K562 (cell line): ENCODE measurements around the gene COL5A1.

Experiments
- BACH1 ChIP-seq: fragments of 200-800 bp; sonication (Bioruptor generic); IDR thresholded peaks from 2 replicates; pipeline ENCODE4 v1.6.1; 2016; ENCODE audit warnings: missing genetic modification characterization, missing compliant biosample characterization
- NFRKB ChIP-seq: fragments of 450-650 bp; IDR thresholded peaks from 2 replicates; pipeline ENCODE4 v1.6.1; 2016; ENCODE audit warnings: low read depth
- POLR2A ChIP-seq: fragments of 450-650 bp; conservative IDR thresholded peaks from 2 replicates; pipeline ENCODE4 v1.6.1; 2016
- ZBTB26 ChIP-seq: fragments of 450-650 bp; formaldehyde crosslinking; IDR thresholded peaks from 2 replicates; pipeline ENCODE4 v1.4.0; 2022; ENCODE audit warnings: missing genetic modification characterization
- ZNF165 ChIP-seq: fragments of 250-450 bp; sonication (Bioruptor Pico); IDR thresholded peaks from 2 replicates; pipeline ENCODE4 v1.4.0; 2020; ENCODE audit warnings: borderline replicate concordance
- TF ChIP-seq, protein P1 (sequence below), 2 experiments: fragments of 450-650 bp; IDR thresholded peaks; 2 replicates each; pipeline ENCODE4 v1.6.1; 2016

DNA sequence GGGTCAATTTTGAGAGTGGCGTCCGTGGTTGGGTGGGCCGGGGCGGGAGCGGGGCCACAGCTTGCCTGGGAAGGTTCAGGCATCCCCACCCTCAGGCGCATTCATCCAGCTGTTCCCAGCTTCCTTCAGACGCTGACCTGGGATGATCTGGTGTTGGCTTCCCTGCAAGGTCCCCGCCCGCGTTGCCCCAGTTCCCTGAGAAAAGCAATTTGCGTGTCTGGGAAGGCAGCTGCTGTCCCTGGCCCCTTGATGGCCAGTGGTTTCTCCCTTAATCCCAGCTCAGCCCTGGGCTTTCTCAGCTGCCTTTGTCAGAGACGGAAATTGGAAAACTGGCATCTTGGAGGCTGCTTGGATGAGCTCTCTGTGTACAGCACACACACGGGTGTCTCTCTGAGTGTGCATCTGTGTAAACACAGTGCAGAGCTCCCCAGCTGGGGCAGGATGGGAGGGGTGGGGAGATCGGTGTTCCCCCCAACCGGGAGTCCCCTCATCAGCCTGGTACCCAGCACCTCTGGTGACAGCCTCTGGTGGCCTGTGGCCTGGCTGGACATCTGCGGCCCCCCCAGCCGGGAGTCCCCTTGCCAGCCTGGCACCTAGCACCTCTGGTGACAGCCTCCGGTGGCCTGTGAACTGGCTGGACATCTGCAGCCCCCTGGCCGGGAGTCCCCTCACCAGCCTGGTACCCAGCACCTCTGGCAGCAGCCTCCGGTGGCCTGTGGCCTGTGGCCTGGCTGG is 94.0 kb downstream of the COL5A1 start:
- TF ChIP-seq BACH1 (tag) (no peak), NFRKB (no peak), ZBTB26 (CRISPR knock-in tag) (no peak), POLR2A (no peak), ZNF165 (CRISPR knock-in tag) (no peak)
- TF ChIP-seq, protein P1, sequence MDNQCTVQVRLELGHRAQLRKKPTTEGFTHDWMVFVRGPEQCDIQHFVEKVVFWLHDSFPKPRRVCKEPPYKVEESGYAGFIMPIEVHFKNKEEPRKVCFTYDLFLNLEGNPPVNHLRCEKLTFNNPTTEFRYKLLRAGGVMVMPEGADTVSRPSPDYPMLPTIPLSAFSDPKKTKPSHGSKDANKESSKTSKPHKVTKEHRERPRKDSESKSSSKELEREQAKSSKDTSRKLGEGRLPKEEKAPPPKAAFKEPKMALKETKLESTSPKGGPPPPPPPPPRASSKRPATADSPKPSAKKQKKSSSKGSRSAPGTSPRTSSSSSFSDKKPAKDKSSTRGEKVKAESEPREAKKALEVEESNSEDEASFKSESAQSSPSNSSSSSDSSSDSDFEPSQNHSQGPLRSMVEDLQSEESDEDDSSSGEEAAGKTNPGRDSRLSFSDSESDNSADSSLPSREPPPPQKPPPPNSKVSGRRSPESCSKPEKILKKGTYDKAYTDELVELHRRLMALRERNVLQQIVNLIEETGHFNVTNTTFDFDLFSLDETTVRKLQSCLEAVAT (IDR thresholded peaks at IDR 0.05), result no peak
